GM12874 (cell line): Measurements from ENCODE around the gene ACACA.

ENCODE experiments used
- CTCF ChIP-seq: IDR thresholded peaks from 2 replicates; pipeline ENCODE4 v1.5.1; 2011; ENCODE audit warnings: low read depth, mild to moderate bottlenecking, control low read depth, low read length, moderate library complexity; ENCODE audit not compliant: insufficient read depth

Gene ACACA

GRCh38 chr17:37194208-37194607, 212.4 kb downstream of the ACACA start:
- TF ChIP-seq CTCF = no peak

- TF ChIP-seq CTCF = no peak
These were observed 215.4 kb downstream of the ACACA start for GRCh38 chr17:37191219-37191618.

- TF ChIP-seq CTCF = no peak
These were observed 216.1 kb downstream of the ACACA start for GRCh38 chr17:37190493-37190892.

- no peak for TF ChIP-seq CTCF
These were observed 218.5 kb downstream of the ACACA start for GRCh38 chr17:37188157-37188556.

GRCh38 chr17:37187262-37187661, 219.4 kb downstream of the ACACA start:
- no peak for TF ChIP-seq CTCF

GRCh38 chr17:37182786-37183465, 223.7 kb downstream of the ACACA start:
- TF ChIP-seq CTCF = no peak

GRCh38 chr17:37180376-37180775, 226.3 kb downstream of the ACACA start:
- no peak for TF ChIP-seq CTCF
